Measurements from ENCODE around the gene MUS81. TPM values are rescaled to one million over a fixed set of nuclear protein-coding genes. Genes with fewer than 3 reads are reported as not detected.

Gene MUS81
- total and polyA plus RNA-seq, 2 of the 4 experiments (the other 2 are of a cell fraction), result 23.7 to 47.9 TPM

DNA sequence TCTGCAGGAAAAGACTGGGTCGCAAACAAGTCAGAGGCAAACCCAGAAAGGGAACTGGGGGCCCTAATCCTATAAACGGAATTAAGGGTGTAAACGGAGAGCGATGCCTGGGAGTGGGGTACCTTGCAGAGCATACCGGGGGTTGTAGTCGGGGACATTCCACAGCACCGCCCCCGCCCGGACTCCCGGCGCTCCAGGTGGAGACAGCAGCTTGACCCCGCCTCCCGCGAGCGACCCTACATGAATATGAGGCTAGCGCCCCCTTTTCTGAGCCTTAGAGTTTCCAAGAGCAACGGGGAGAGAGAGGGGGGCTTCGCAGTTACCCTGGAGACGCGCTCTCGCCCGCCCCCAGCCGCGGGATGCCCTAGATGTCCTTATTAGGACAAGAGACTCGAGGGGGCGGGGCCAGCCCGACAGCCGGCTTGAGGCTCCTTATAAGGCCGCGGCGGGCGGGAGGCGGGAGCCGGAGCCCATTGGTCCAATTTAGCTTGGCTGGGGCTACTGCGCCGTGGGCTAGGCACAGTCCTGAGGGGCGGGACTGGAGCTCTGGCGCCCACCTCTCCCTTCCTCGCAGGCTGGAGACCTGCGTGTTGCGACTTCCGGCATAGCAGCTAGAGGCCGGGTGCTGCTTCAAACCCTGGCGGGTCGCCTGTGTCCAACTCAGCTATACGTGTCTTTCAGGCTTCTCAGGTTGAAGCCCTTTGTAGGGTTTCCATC lies 980 bp upstream of the MUS81 start:
- peak overlapping the region; percentile 99 for H3K4ac ChIP-seq (ENCODE audit: low read depth, low read length)
- H3K27me3 ChIP-seq (ENCODE audit: control insufficient read depth, insufficient read depth, low read length), result no peaks in the 10 kb centered on the region
- H3K4me2 ChIP-seq (ENCODE audit: low read depth, low read length), result peak overlapping the region; percentile 84
- peak overlapping the region; percentile 93 for H2BK15ac ChIP-seq (ENCODE audit: low read depth, low read length)
- BruUV-seq (replicated peaks), result no TSS peak
- peak overlapping the region; percentile 99 for H3K56ac ChIP-seq (ENCODE audit: extremely low read depth, insufficient read depth, low read length)
- peak overlapping the region; percentile 67; the same call in 1 of the 2 replicates for H2BK20ac ChIP-seq (ENCODE audit: low read depth, low read length)
- WGBS, 2 experiments (ENCODE audit: extremely low coverage in 2 of 2, insufficient read length in 1 of 2), result 0% methylated on average over 31 of the region's 46 CpGs; no CpG with 5 or more reads in 1 of the 2 experiments
- H2AFZ ChIP-seq (replicated peaks; ENCODE audit: low read length, poor library complexity), result peak overlapping the region; percentile 93
- ATAC-seq (ENCODE audit: low read depth), result peak; percentile 67
- H2BK5ac ChIP-seq (ENCODE audit: low read depth, low read length, poor library complexity, severe bottlenecking), result peak overlapping the region; percentile 90
- peak overlapping the region; percentile 99 for H4K8ac ChIP-seq (ENCODE audit: low read depth in 2 of 2, low read length in 2 of 2)
- no peaks in the 10 kb centered on the region for H3K9me3 ChIP-seq (ENCODE audit: control insufficient read depth, insufficient read depth, low read length)
- ChIA-PET POLR2A (ENCODE audit: unreplicated experiment) (interaction anchor here (0.6 to 1.3 kb wide), 5 partner anchors 10 to 16 kb away, joined by 3 to 9 read pairs (median 4); no protein-coding TSS in a partner anchor), CTCF (interaction anchor here (1.0 to 2.4 kb wide), 7 partner anchors 10 to 46 kb away, joined by 4 to 14 read pairs (median 5); partner anchors contain the start of gene FIBP)
- H3K79me1 ChIP-seq (ENCODE audit: low read depth in 1 of 2, low read length in 2 of 2), result peaks cover 11 to 70% of the 10 kb centered on the region in 2 experiments
- intact Hi-C loops (cut with micrococcal nuclease), result no loop called here
- dilution Hi-C loops (cut with HindIII; ENCODE audit: low sequenced_read_pairs, unreplicated experiment), result no loop called here
- H3K18ac ChIP-seq (ENCODE audit: low read depth, low read length), result peak overlapping the region; percentile 80
- peak overlapping the region; percentile 100 for H2AK9ac ChIP-seq (replicated peaks; ENCODE audit: low read depth, low read length, poor library complexity)
- peaks cover 40% of the 10 kb centered on the region for H4K20me1 ChIP-seq (ENCODE audit: insufficient read depth, low read length)
- H3K36me3 ChIP-seq (ENCODE audit: control insufficient read depth, insufficient read depth, low read length), result peaks cover 50% of the 10 kb centered on the region
- H2AK5ac ChIP-seq (ENCODE audit: low read depth, low read length), result peak overlapping the region; percentile 97
- peaks cover 11% of the 10 kb centered on the region for H3K4me1 ChIP-seq (ENCODE audit: control insufficient read depth, insufficient read depth, low read length)
- peak overlapping the region; percentile 99 for H3K14ac ChIP-seq (replicated peaks; ENCODE audit: low read depth, low read length)
- peak overlapping the region; percentile 97 for H3K27ac ChIP-seq (ENCODE audit: insufficient read depth, low read length)
- DNase-seq, result peak; percentile 98
- peak overlapping the region; percentile 80 for H4K5ac ChIP-seq (ENCODE audit: low read depth, low read length)
- in situ Hi-C loops (cut with MboI; ENCODE audit: low sequenced_read_pairs), result no loop called here
- peak overlapping the region; percentile 95 for H3K4me3 ChIP-seq (ENCODE audit: insufficient read depth, low read depth, low read length)
- H3K9me1 ChIP-seq (ENCODE audit: insufficient read depth, low read length), result peaks cover 19% of the 10 kb centered on the region
- peak overlapping the region; percentile 93 for H2BK120ac ChIP-seq (ENCODE audit: low read depth, low read length)
- peak overlapping the region; percentile 93 for H3K9ac ChIP-seq (ENCODE audit: low read depth, low read length)
- H3K23ac ChIP-seq (ENCODE audit: low read depth, low read length), result peak overlapping the region; percentile 98
- peak overlapping the region; percentile 98 for H4K91ac ChIP-seq (ENCODE audit: insufficient read depth, low read depth, low read length)
- no peak for TF ChIP-seq RCOR1 (IDR thresholded peaks at IDR 0.05; ENCODE audit: insufficient replicate concordance, low read length)
- TF ChIP-seq MAZ (IDR thresholded peaks at IDR 0.05; ENCODE audit: borderline replicate concordance, low read depth, low read length), result peak; percentile 65; the same call in 1 of the 2 replicates
- TF ChIP-seq FOS (IDR thresholded peaks at IDR 0.05; ENCODE audit: low read depth, low read length), result no peak
- no peak for TF ChIP-seq SMC3 (IDR thresholded peaks at IDR 0.05; ENCODE audit: low read depth, low read length)
- TF ChIP-seq RAD21 (IDR thresholded peaks at IDR 0.05; ENCODE audit: low read length), result no peak
- TF ChIP-seq MAFK (IDR thresholded peaks at IDR 0.05; ENCODE audit: low read depth, low read length), result no peak
- no peak for TF ChIP-seq ELK1 (IDR thresholded peaks at IDR 0.05; ENCODE audit: borderline replicate concordance, low read depth, low read length)
- peak; percentile 79 for TF ChIP-seq POLR2A (IDR thresholded peaks at IDR 0.05; ENCODE audit: low read depth, low read length)
- TF ChIP-seq RFX5 (IDR thresholded peaks at IDR 0.05; ENCODE audit: low read depth, low read length), result no peak
- TF ChIP-seq, protein P1, sequence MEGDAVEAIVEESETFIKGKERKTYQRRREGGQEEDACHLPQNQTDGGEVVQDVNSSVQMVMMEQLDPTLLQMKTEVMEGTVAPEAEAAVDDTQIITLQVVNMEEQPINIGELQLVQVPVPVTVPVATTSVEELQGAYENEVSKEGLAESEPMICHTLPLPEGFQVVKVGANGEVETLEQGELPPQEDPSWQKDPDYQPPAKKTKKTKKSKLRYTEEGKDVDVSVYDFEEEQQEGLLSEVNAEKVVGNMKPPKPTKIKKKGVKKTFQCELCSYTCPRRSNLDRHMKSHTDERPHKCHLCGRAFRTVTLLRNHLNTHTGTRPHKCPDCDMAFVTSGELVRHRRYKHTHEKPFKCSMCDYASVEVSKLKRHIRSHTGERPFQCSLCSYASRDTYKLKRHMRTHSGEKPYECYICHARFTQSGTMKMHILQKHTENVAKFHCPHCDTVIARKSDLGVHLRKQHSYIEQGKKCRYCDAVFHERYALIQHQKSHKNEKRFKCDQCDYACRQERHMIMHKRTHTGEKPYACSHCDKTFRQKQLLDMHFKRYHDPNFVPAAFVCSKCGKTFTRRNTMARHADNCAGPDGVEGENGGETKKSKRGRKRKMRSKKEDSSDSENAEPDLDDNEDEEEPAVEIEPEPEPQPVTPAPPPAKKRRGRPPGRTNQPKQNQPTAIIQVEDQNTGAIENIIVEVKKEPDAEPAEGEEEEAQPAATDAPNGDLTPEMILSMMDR (conservative IDR thresholded peaks at IDR 0.05; ENCODE audit: low read depth, low read length), result no peak
- TF ChIP-seq, protein P2, sequence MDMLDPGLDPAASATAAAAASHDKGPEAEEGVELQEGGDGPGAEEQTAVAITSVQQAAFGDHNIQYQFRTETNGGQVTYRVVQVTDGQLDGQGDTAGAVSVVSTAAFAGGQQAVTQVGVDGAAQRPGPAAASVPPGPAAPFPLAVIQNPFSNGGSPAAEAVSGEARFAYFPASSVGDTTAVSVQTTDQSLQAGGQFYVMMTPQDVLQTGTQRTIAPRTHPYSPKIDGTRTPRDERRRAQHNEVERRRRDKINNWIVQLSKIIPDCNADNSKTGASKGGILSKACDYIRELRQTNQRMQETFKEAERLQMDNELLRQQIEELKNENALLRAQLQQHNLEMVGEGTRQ (IDR thresholded peaks at IDR 0.05; ENCODE audit: low read depth, low read length), result no peak
- no peak for TF ChIP-seq CHD1 (IDR thresholded peaks at IDR 0.05; ENCODE audit: low read depth, low read length)
- no peak for TF ChIP-seq CEBPB (IDR thresholded peaks at IDR 0.05; ENCODE audit: low read depth, low read length)
- TF ChIP-seq MXI1 (IDR thresholded peaks at IDR 0.05; ENCODE audit: borderline replicate concordance, low read depth, low read length), result peak; percentile 39; the same call in 1 of the 2 replicates

Data from IMR-90 (cell line).